Measurements from ENCODE around the gene CNN1. TPM values are rescaled to one million over a fixed set of nuclear protein-coding genes. Genes with fewer than 3 reads are reported as not detected.

Gene CNN1
- total RNA-seq, 2 donors from 2014 or later: 12.8 to 16.2 TPM

- H3K27ac ChIP-seq (ENCODE audit: low read depth, low read length): no peak overlapping the region
- H3K36me3 ChIP-seq (ENCODE audit: control insufficient read depth, insufficient read depth, low read length): peaks cover 22% of the 10 kb centered on the region
- no peaks in the 10 kb centered on the region for H3K27me3 ChIP-seq (ENCODE audit: control insufficient read depth, insufficient read depth, low read length, poor library complexity, severe bottlenecking)
- 90% methylated on average over 5 of the region's 5 CpGs; no CpG with 5 or more reads in 1 of the 2 experiments for WGBS, 2 experiments (ENCODE audit: insufficient coverage in 1 of 2, insufficient read length in 1 of 2)
- H3K9me3 ChIP-seq (ENCODE audit: control insufficient read depth, low read length): no peaks in the 10 kb centered on the region
- Mint-ChIP-seq H3K4me1 (peaks cover 14% of the 10 kb centered on the region), H3K36me3 (ENCODE audit: low read depth) (no peaks in the 10 kb centered on the region), H3K27me3 (ENCODE audit: insufficient read depth) (peaks cover 1% of the 10 kb centered on the region), H3K27ac (no peak overlapping the region), H3K9me3 (no peaks in the 10 kb centered on the region), H3K4me3 (no peak overlapping the region)
- no peak for DNase-seq
- no peak overlapping the region for H3K9ac ChIP-seq (ENCODE audit: extremely low read depth, low read length, poor library complexity, severe bottlenecking)
- H3K4me3 ChIP-seq (ENCODE audit: low read length): peak overlapping the region; percentile 69
- peaks cover 4% of the 10 kb centered on the region for H3K4me1 ChIP-seq (ENCODE audit: control insufficient read depth, insufficient read depth, low read length)
- TF ChIP-seq CTCF (conservative IDR thresholded peaks at IDR 0.05): no peak
Measured at GRCh38 chr19:11540645-11541044, 2.0 kb downstream of the CNN1 start.

GRCh38 chr19:11541238-11541637 lies 2.6 kb downstream of the CNN1 start:
- no peak overlapping the region for H3K27ac Mint-ChIP-seq
- no peak for TF ChIP-seq CTCF (conservative IDR thresholded peaks at IDR 0.05)
- H3K4me3 ChIP-seq (ENCODE audit: low read length): no peak overlapping the region
- H3K9ac ChIP-seq (ENCODE audit: extremely low read depth, low read length, poor library complexity, severe bottlenecking): no peak overlapping the region
- no peaks in the 10 kb centered on the region for H3K9me3 ChIP-seq (ENCODE audit: control insufficient read depth, low read length)
- H3K27me3 Mint-ChIP-seq (ENCODE audit: insufficient read depth): no peaks in the 10 kb centered on the region
- H3K4me1 ChIP-seq (ENCODE audit: control insufficient read depth, insufficient read depth, low read length): peaks cover 4% of the 10 kb centered on the region
- no peak overlapping the region for H3K27ac ChIP-seq (ENCODE audit: low read depth, low read length)
- H3K4me1 Mint-ChIP-seq: peaks cover 13% of the 10 kb centered on the region
- no peak for DNase-seq
- no peaks in the 10 kb centered on the region for H3K9me3 Mint-ChIP-seq
- peaks cover 22% of the 10 kb centered on the region for H3K36me3 ChIP-seq (ENCODE audit: control insufficient read depth, insufficient read depth, low read length)
- H3K4me3 Mint-ChIP-seq: no peak overlapping the region
- whole genome bisulfite sequencing, 2 experiments (ENCODE audit: insufficient coverage in 1 of 2, insufficient read length in 1 of 2): 86 to 94% methylated on average over 3 of the region's 3 CpGs
- H3K27me3 ChIP-seq (ENCODE audit: control insufficient read depth, insufficient read depth, low read length, poor library complexity, severe bottlenecking): no peaks in the 10 kb centered on the region
- peaks cover 3% of the 10 kb centered on the region for H3K36me3 Mint-ChIP-seq (ENCODE audit: low read depth)

GRCh38 chr19:11547929-11548700 lies 9.5 kb downstream of the CNN1 start:
- H3K27ac Mint-ChIP-seq: no peak overlapping the region
- Histone ChIP-seq H3K27me3 (ENCODE audit: control insufficient read depth, insufficient read depth, low read length, poor library complexity, severe bottlenecking) (no peaks in the 10 kb centered on the region), H3K4me3 (ENCODE audit: low read length) (no peak overlapping the region), H3K4me1 (ENCODE audit: control insufficient read depth, insufficient read depth, low read length) (no peaks in the 10 kb centered on the region), H3K9ac (ENCODE audit: extremely low read depth, low read length, poor library complexity, severe bottlenecking) (no peak overlapping the region), H3K27ac (ENCODE audit: low read depth, low read length) (no peak overlapping the region), H3K9me3 (ENCODE audit: control insufficient read depth, low read length) (no peaks in the 10 kb centered on the region), H3K36me3 (ENCODE audit: control insufficient read depth, insufficient read depth, low read length) (peaks cover 41% of the 10 kb centered on the region)
- no peaks in the 10 kb centered on the region for H3K27me3 Mint-ChIP-seq (ENCODE audit: insufficient read depth)
- no peaks in the 10 kb centered on the region for H3K9me3 Mint-ChIP-seq
- 96% methylated on average over 11 to 14 of the region's 14 CpGs for WGBS, 2 experiments (ENCODE audit: insufficient coverage in 1 of 2, insufficient read length in 1 of 2)
- DNase-seq: no peak
- no peaks in the 10 kb centered on the region for H3K4me1 Mint-ChIP-seq
- H3K36me3 Mint-ChIP-seq (ENCODE audit: low read depth): peaks cover 14% of the 10 kb centered on the region
- H3K4me3 Mint-ChIP-seq: no peak overlapping the region
- no peak for TF ChIP-seq CTCF (conservative IDR thresholded peaks at IDR 0.05)

Measured in endodermal cell (in vitro differentiated cells).